T47D (cell line): ENCODE data around the gene MSL1.
A peak's percentile ranks its signal among the peaks of the same experiment; 100 is the strongest.

Experiments used
- DNase-seq, 2 experiments: peaks; one replicate each; pipeline versions ENCODE4 v3.0.0 to v3.0.0-alpha.2; 2011 to 2012; ENCODE audit warnings: low read depth in 1 of 2, low spot score in 1 of 2
- JUND ChIP-seq: IDR thresholded peaks from 2 replicates; pipeline ENCODE4 v1.6.1; 2012; ENCODE audit warnings: low read depth
- in situ Hi-C: cut with HindIII; loops from 2 replicates; pipeline ENCODE4 v1.10.0; 2016; ENCODE audit warnings: low sequenced_read_pairs, low pct_unique_long_range_greater_than_20kb

MSL1 gene

GRCh38 chr17:40086150-40087044 lies 35.4 kb upstream of the MSL1 start:
- DNase-seq: peak; percentile 61 to 69
- no peak for TF ChIP-seq JUND
- in situ Hi-C loops: no loop called here

- TF ChIP-seq JUND: no peak
- in situ Hi-C loops: no loop called here
Measured at GRCh38 chr17:40087049-40087794, 34.5 kb upstream of the MSL1 start.

GRCh38 chr17:40087903-40088718 lies 33.7 kb upstream of the MSL1 start:
- no peak for TF ChIP-seq JUND
- DNase-seq: no peak
- in situ Hi-C loops: no loop called here

More at GRCh38 chr17:40087049-40087794, 34.5 kb upstream of the MSL1 start:
- DNase-seq: no peak

- in situ Hi-C loops: no loop called here
- no peak for DNase-seq
- no peak for TF ChIP-seq JUND
Measured at GRCh38 chr17:40089077-40089895, 32.5 kb upstream of the MSL1 start.

- DNase-seq: no peak
- in situ Hi-C loops: no loop called here
- TF ChIP-seq JUND: no peak
Measured at GRCh38 chr17:40090237-40091119, 31.3 kb upstream of the MSL1 start.

- no peak for DNase-seq
- in situ Hi-C loops: no loop called here
- no peak for TF ChIP-seq JUND
Measured at GRCh38 chr17:40091691-40092397, 29.9 kb upstream of the MSL1 start.

GRCh38 chr17:40092581-40092980 lies 29.2 kb upstream of the MSL1 start:
- in situ Hi-C loops: no loop called here
- DNase-seq: no peak
- no peak for TF ChIP-seq JUND

GRCh38 chr17:40093005-40093579 lies 28.7 kb upstream of the MSL1 start:
- no peak for DNase-seq
- no peak for TF ChIP-seq JUND
- in situ Hi-C loops: no loop called here

GRCh38 chr17:40093580-40094201 lies 28.1 kb upstream of the MSL1 start:
- no peak for DNase-seq
- in situ Hi-C loops: no loop called here
- TF ChIP-seq JUND: no peak

GRCh38 chr17:40094874-40095273 lies 26.9 kb upstream of the MSL1 start:
- TF ChIP-seq JUND: no peak
- in situ Hi-C loops: no loop called here
- no peak for DNase-seq
